CD14-positive monocyte (primary cell): Measurements from ENCODE around the gene MACROD1. TPM values are rescaled to one million over a fixed set of nuclear protein-coding genes. Genes with fewer than 3 reads are reported as not detected.

ENCODE experiments used
- DNase-seq, 3 donors: peaks; one replicate each; pipeline ENCODE4 v3.0.0-alpha.2; 2011 to 2022
- H2AFZ ChIP-seq: 2 replicates; pipeline ENCODE4 v1.6.0; 2012; ENCODE audit warnings: mild to moderate bottlenecking, low read depth, low read length, inconsistent platforms; ENCODE audit not compliant: insufficient read depth, poor library complexity, severe bottlenecking
- H3K27ac ChIP-seq, 2 donors: 1 replicate in 1 of 2; 2 replicates in 1 of 2; pipeline ENCODE4 v1.5.1; 2012 to 2013; ENCODE audit warnings: low read length in 2 of 2, control low read depth in 1 of 2, inconsistent platforms in 1 of 2, low read depth in 1 of 2, mild to moderate bottlenecking in 1 of 2
- H3K27me3 ChIP-seq, 2 donors: one replicate each; pipeline versions ENCODE4 v1.6.0 to v1.6.1; 2011 to 2013; ENCODE audit warnings: low read length in 2 of 2; ENCODE audit not compliant: control insufficient read depth in 2 of 2, insufficient read depth in 2 of 2
- H3K36me3 ChIP-seq, 2 donors: replicated peaks in 1 of 2; 1 replicate in 1 of 2; 2 replicates in 1 of 2; pipeline versions ENCODE4 v1.5.1 to v1.6.1; 2012 to 2013; ENCODE audit warnings: low read length in 2 of 2, control low read depth in 1 of 2, inconsistent platforms in 1 of 2, mild to moderate bottlenecking in 1 of 2; ENCODE audit not compliant: insufficient read depth in 2 of 2, control insufficient read depth in 1 of 2
- H3K4me1 ChIP-seq, 2 donors: 1 replicate in 1 of 2; 2 replicates in 1 of 2; pipeline versions ENCODE4 v1.5.1 to v1.6.1; 2012 to 2013; ENCODE audit warnings: low read length in 2 of 2, control low read depth in 1 of 2, inconsistent platforms in 1 of 2, mild to moderate bottlenecking in 1 of 2, moderate library complexity in 1 of 2; ENCODE audit not compliant: insufficient read depth in 2 of 2, control insufficient read depth in 1 of 2
- H3K4me2 ChIP-seq: replicated peaks from 2 replicates; pipeline ENCODE3; 2012; ENCODE audit warnings: low read length, moderate library complexity, mild to moderate bottlenecking; ENCODE audit not compliant: poor library complexity, severe bottlenecking; ENCODE audit errors: extremely low read depth
- H3K4me3 ChIP-seq, 3 experiments: fragments of 200-600 bp in 1 of 3; sonication (generic) in 1 of 3; replicated peaks in 1 of 3; 1 replicate in 2 of 3; 2 replicates in 1 of 3; pipeline ENCODE4 v1.5.1; 2011 to 2013; ENCODE audit warnings: low read length in 3 of 3, mild to moderate bottlenecking in 3 of 3, control low read depth in 2 of 3, low read depth in 2 of 3, inconsistent platforms in 1 of 3, moderate library complexity in 1 of 3
- H3K79me2 ChIP-seq: 2 replicates; pipeline ENCODE4 v1.6.0; 2012; ENCODE audit warnings: mild to moderate bottlenecking, control low read depth, inconsistent platforms, low read length, moderate library complexity; ENCODE audit not compliant: insufficient read depth
- H3K9ac ChIP-seq: 2 replicates; pipeline ENCODE4 v1.6.0; 2017; ENCODE audit warnings: low read length, mild to moderate bottlenecking; ENCODE audit not compliant: insufficient read depth, poor library complexity, severe bottlenecking
- H3K9me3 ChIP-seq, 2 donors: replicated peaks in 1 of 2; 1 replicate in 1 of 2; 2 replicates in 1 of 2; pipeline versions ENCODE4 v1.5.1 to v1.6.1; 2012 to 2013; ENCODE audit warnings: low read length in 2 of 2, control low read depth in 1 of 2; ENCODE audit not compliant: control insufficient read depth in 1 of 2, insufficient read depth in 1 of 2
- H4K20me1 ChIP-seq: 2 replicates; pipeline ENCODE4 v1.6.0; 2012; ENCODE audit warnings: mild to moderate bottlenecking, low read length, control low read depth, moderate library complexity; ENCODE audit not compliant: insufficient read depth
- H3K27ac Mint-ChIP-seq, 7 donors: one replicate each; pipeline ENCODE4 v1.8.0; 2020; ENCODE audit warnings: mild to moderate bottlenecking in 7 of 7, mixed read lengths in 7 of 7, moderate library complexity in 6 of 7, inconsistent platforms in 2 of 7
- H3K27me3 Mint-ChIP-seq, 3 donors: one replicate each; pipeline ENCODE4 v1.8.0; 2021 to 2022; ENCODE audit warnings: low read depth in 3 of 3, mild to moderate bottlenecking in 3 of 3, mixed read lengths in 3 of 3, moderate library complexity in 3 of 3, inconsistent platforms in 1 of 3
- H3K36me3 Mint-ChIP-seq, 2 donors: one replicate each; pipeline ENCODE4 v1.8.0; 2020; ENCODE audit warnings: mixed read lengths in 2 of 2, inconsistent platforms in 1 of 2, mild to moderate bottlenecking in 1 of 2
- H3K4me1 Mint-ChIP-seq: one replicate; pipeline ENCODE4 v1.8.0; 2020; ENCODE audit warnings: mild to moderate bottlenecking, mixed read lengths
- H3K4me3 Mint-ChIP-seq, 2 donors: one replicate each; pipeline ENCODE4 v1.8.0; 2020; ENCODE audit warnings: mild to moderate bottlenecking in 2 of 2, mixed read lengths in 2 of 2, moderate library complexity in 1 of 2
- H3K9me3 Mint-ChIP-seq, 7 donors: one replicate each; pipeline ENCODE4 v1.8.0; 2020 to 2022; ENCODE audit warnings: mixed read lengths in 7 of 7, mild to moderate bottlenecking in 6 of 7, moderate library complexity in 6 of 7, inconsistent platforms in 2 of 7
- CTCF ChIP-seq: fragments of 200-600 bp; IDR thresholded peaks from one replicate; pipeline ENCODE4 v1.8.0; 2022; ENCODE audit warnings: antibody characterized with exemption, mild to moderate bottlenecking
- WGBS: methylation state at CpG from one replicate; pipeline ENCODE4 v1.1.5; 2013; ENCODE audit warnings: missing lambda C conversion rate; ENCODE audit not compliant: insufficient coverage; 5-methylcytosine and 5-hydroxymethylcytosine counted together
- intact Hi-C, 2 donors: fragments of 100-400 bp; cut with micrococcal nuclease; formaldehyde crosslinking; loops; one replicate each; pipeline versions ENCODE4 v1.15.0 to v1.15.1; 2023
- polyA plus RNA-seq, 3 donors: library from polyadenylated mRNA; depleted of rRNA in 1 of 3; unstranded in 2 of 3; stranded (reverse) in 1 of 3; fragments of 300-500 nt in 2 of 3; fragments of >200 nt in 1 of 3; fragmentation: Illumina TruSeq in 2 of 3; gene quantifications; 1 replicate in 2 of 3; 2 replicates in 1 of 3; pipeline ENCODE4 v1.2.3, GENCODE V29; 2012 to 2021

MACROD1 gene
- polyA plus RNA-seq, 3 donors: 1.5 to 2.4 (median 2.2) TPM

- 79% methylated on average over 4 of the region's 12 CpGs for WGBS
- Histone ChIP-seq H3K27me3 (no peaks in the 10 kb centered on the region), H3K4me2 (no peak overlapping the region), H3K9me3 (no peaks in the 10 kb centered on the region), H3K4me3 (no peak overlapping the region), H3K79me2 (no peaks in the 10 kb centered on the region), H2AFZ (no peak overlapping the region), H3K9ac (no peak overlapping the region), H3K36me3 (no peaks in the 10 kb centered on the region), H3K4me1 (peaks cover 10 to 13% of the 10 kb centered on the region in 2 donors), H3K27ac (no peak overlapping the region), H4K20me1 (no peaks in the 10 kb centered on the region)
- TF ChIP-seq CTCF: no peak
- no peak for DNase-seq
- no peaks in the 10 kb centered on the region for H3K36me3 Mint-ChIP-seq
- H3K27ac Mint-ChIP-seq: no peak overlapping the region
- H3K27me3 Mint-ChIP-seq: peaks cover 0 to 6% (median 5%) of the 10 kb centered on the region in 3 donors
- H3K4me1 Mint-ChIP-seq: peaks cover 8% of the 10 kb centered on the region
- intact Hi-C loops: no loop called here
- no peaks in the 10 kb centered on the region for H3K9me3 Mint-ChIP-seq
- H3K4me3 Mint-ChIP-seq: no peak overlapping the region
Observed at GRCh38 chr11:64070314-64070681, 95.6 kb downstream of the MACROD1 start.

GRCh38 chr11:64069401-64070313, 96.3 kb downstream of the MACROD1 start:
- Histone ChIP-seq H4K20me1 (no peaks in the 10 kb centered on the region), H3K79me2 (no peaks in the 10 kb centered on the region), H3K27me3 (no peaks in the 10 kb centered on the region), H3K9me3 (no peaks in the 10 kb centered on the region), H3K4me3 (no peak overlapping the region), H2AFZ (no peak overlapping the region), H3K27ac (no peak overlapping the region), H3K4me1 (peaks cover 10 to 12% of the 10 kb centered on the region in 2 donors), H3K4me2 (no peak overlapping the region), H3K9ac (no peak overlapping the region), H3K36me3 (no peaks in the 10 kb centered on the region)
- no peak overlapping the region for H3K4me3 Mint-ChIP-seq
- H3K27me3 Mint-ChIP-seq: peaks cover 1 to 8% (median 5%) of the 10 kb centered on the region in 3 donors
- WGBS: 82% methylated on average over 13 of the region's 23 CpGs
- intact Hi-C loops: no loop called here
- DNase-seq: no peak
- no peak overlapping the region for H3K27ac Mint-ChIP-seq
- no peaks in the 10 kb centered on the region for H3K9me3 Mint-ChIP-seq
- TF ChIP-seq CTCF: no peak
- H3K4me1 Mint-ChIP-seq: peaks cover 8% of the 10 kb centered on the region
- no peaks in the 10 kb centered on the region for H3K36me3 Mint-ChIP-seq
